Immature natural killer cell (primary cell): Measurements from ENCODE around the gene UMOD. TPM values are rescaled to one million over a fixed set of nuclear protein-coding genes. Genes with fewer than 3 reads are reported as not detected.
A peak's percentile ranks its signal among the peaks of the same experiment; 100 is the strongest.

ENCODE experiments used
- DNase-seq, 3 donors: peaks; one replicate each; pipeline ENCODE4 v3.0.0; 2022; ENCODE audit warnings: mixed read lengths in 1 of 3
- H3K27ac Mint-ChIP-seq, 6 donors: one replicate each; pipeline ENCODE4 v1.8.0; 2020; ENCODE audit warnings: mixed read lengths in 6 of 6, mild to moderate bottlenecking in 5 of 6, inconsistent platforms in 4 of 6, moderate library complexity in 3 of 6
- H3K27me3 Mint-ChIP-seq, 3 donors: one replicate each; pipeline ENCODE4 v1.8.0; 2020 to 2021; ENCODE audit warnings: low read depth in 3 of 3, mild to moderate bottlenecking in 3 of 3, mixed read lengths in 3 of 3, moderate library complexity in 3 of 3, inconsistent platforms in 1 of 3
- H3K36me3 Mint-ChIP-seq, 3 donors: one replicate each; pipeline ENCODE4 v1.8.0; 2020; ENCODE audit warnings: mixed read lengths in 3 of 3, inconsistent platforms in 2 of 3, mild to moderate bottlenecking in 2 of 3
- H3K4me1 Mint-ChIP-seq, 2 donors: one replicate each; pipeline ENCODE4 v1.8.0; 2020; ENCODE audit warnings: inconsistent platforms in 2 of 2, mild to moderate bottlenecking in 2 of 2, mixed read lengths in 2 of 2, moderate library complexity in 1 of 2
- H3K4me3 Mint-ChIP-seq, 5 donors: one replicate each; pipeline ENCODE4 v1.8.0; 2020; ENCODE audit warnings: mild to moderate bottlenecking in 5 of 5, mixed read lengths in 5 of 5, inconsistent platforms in 3 of 5, moderate library complexity in 3 of 5
- H3K9me3 Mint-ChIP-seq, 6 donors: one replicate each; pipeline ENCODE4 v1.8.0; 2020; ENCODE audit warnings: mild to moderate bottlenecking in 6 of 6, mixed read lengths in 6 of 6, inconsistent platforms in 4 of 6, moderate library complexity in 3 of 6
- polyA plus RNA-seq, 3 donors: library from polyadenylated mRNA; unstranded; fragments of 300-500 nt; fragmentation: Illumina TruSeq; gene quantifications; one replicate each; pipeline ENCODE4 v1.2.3, GENCODE V29; 2021

UMOD gene
- polyA plus RNA-seq, 3 donors from 2014 or later, result not detected

GRCh38 chr16:20383106-20384029, 30.9 kb upstream of the UMOD start:
- H3K27ac Mint-ChIP-seq, result no peak overlapping the region
- no peaks in the 10 kb centered on the region for H3K36me3 Mint-ChIP-seq
- H3K4me1 Mint-ChIP-seq, result no peaks in the 10 kb centered on the region
- no peak overlapping the region for H3K4me3 Mint-ChIP-seq
- peak in 2 of 3 donors; percentile 3 to 16 for DNase-seq
- peaks cover 0 to 7% (median 7%) of the 10 kb centered on the region in 3 donors for H3K27me3 Mint-ChIP-seq
- H3K9me3 Mint-ChIP-seq, result peaks cover 0 to 4% (median 0%) of the 10 kb centered on the region in 6 donors

GRCh38 chr16:20382202-20382948, 29.9 kb upstream of the UMOD start:
- no peaks in the 10 kb centered on the region for H3K36me3 Mint-ChIP-seq
- DNase-seq, result no peak
- no peak overlapping the region for H3K4me3 Mint-ChIP-seq
- no peaks in the 10 kb centered on the region for H3K4me1 Mint-ChIP-seq
- H3K27ac Mint-ChIP-seq, result no peak overlapping the region
- H3K27me3 Mint-ChIP-seq, result peaks cover 0 to 10% (median 7%) of the 10 kb centered on the region in 3 donors
- H3K9me3 Mint-ChIP-seq, result peaks cover 0 to 4% (median 0%) of the 10 kb centered on the region in 6 donors

- Mint-ChIP-seq H3K4me3 (no peak overlapping the region), H3K9me3 (peaks cover 0 to 4% (median 0%) of the 10 kb centered on the region in 6 donors), H3K27me3 (peaks cover 2 to 6% (median 5%) of the 10 kb centered on the region in 3 donors), H3K4me1 (no peaks in the 10 kb centered on the region), H3K27ac (no peak overlapping the region), H3K36me3 (no peaks in the 10 kb centered on the region)
- DNase-seq, result no peak
Observed at GRCh38 chr16:20380782-20381181, 28.3 kb upstream of the UMOD start.

GRCh38 chr16:20377181-20377580, 24.7 kb upstream of the UMOD start:
- Mint-ChIP-seq H3K27ac (no peak overlapping the region), H3K9me3 (no peaks in the 10 kb centered on the region), H3K4me3 (no peak overlapping the region), H3K36me3 (no peaks in the 10 kb centered on the region), H3K4me1 (no peaks in the 10 kb centered on the region), H3K27me3 (peaks cover 2 to 9% (median 7%) of the 10 kb centered on the region in 3 donors)
- DNase-seq, result no peak

- H3K36me3 Mint-ChIP-seq, result no peaks in the 10 kb centered on the region
- DNase-seq, result no peak
- H3K27ac Mint-ChIP-seq, result no peak overlapping the region
- H3K9me3 Mint-ChIP-seq, result no peaks in the 10 kb centered on the region
- no peaks in the 10 kb centered on the region for H3K4me1 Mint-ChIP-seq
- H3K27me3 Mint-ChIP-seq, result peaks cover 2 to 6% (median 4%) of the 10 kb centered on the region in 3 donors
- H3K4me3 Mint-ChIP-seq, result no peak overlapping the region
Observed at GRCh38 chr16:20372701-20373100, 20.2 kb upstream of the UMOD start.

GRCh38 chr16:20369452-20370054, 17.0 kb upstream of the UMOD start:
- DNase-seq, result no peak
- no peaks in the 10 kb centered on the region for H3K9me3 Mint-ChIP-seq
- H3K27me3 Mint-ChIP-seq, result peaks cover 2 to 5% (median 4%) of the 10 kb centered on the region in 3 donors
- H3K4me3 Mint-ChIP-seq, result no peak overlapping the region
- no peak overlapping the region for H3K27ac Mint-ChIP-seq
- no peaks in the 10 kb centered on the region for H3K4me1 Mint-ChIP-seq
- H3K36me3 Mint-ChIP-seq, result no peaks in the 10 kb centered on the region

- Mint-ChIP-seq H3K9me3 (peaks cover 0 to 2% (median 0%) of the 10 kb centered on the region in 6 donors), H3K27me3 (peaks cover 0 to 9% (median 4%) of the 10 kb centered on the region in 3 donors), H3K27ac (no peak overlapping the region), H3K4me3 (no peak overlapping the region), H3K4me1 (no peaks in the 10 kb centered on the region), H3K36me3 (no peaks in the 10 kb centered on the region)
- no peak for DNase-seq
Observed at GRCh38 chr16:20364051-20364450, 11.5 kb upstream of the UMOD start.

- Mint-ChIP-seq H3K4me1 (no peaks in the 10 kb centered on the region), H3K9me3 (peaks cover 0 to 2% (median 0%) of the 10 kb centered on the region in 6 donors), H3K4me3 (no peak overlapping the region), H3K27ac (no peak overlapping the region), H3K27me3 (peaks cover 2 to 9% (median 2%) of the 10 kb centered on the region in 3 donors), H3K36me3 (no peaks in the 10 kb centered on the region)
- no peak for DNase-seq
Observed at GRCh38 chr16:20363191-20363590, 10.7 kb upstream of the UMOD start.

- H3K4me1 Mint-ChIP-seq, result no peaks in the 10 kb centered on the region
- H3K4me3 Mint-ChIP-seq, result no peak overlapping the region
- no peak overlapping the region for H3K27ac Mint-ChIP-seq
- H3K9me3 Mint-ChIP-seq, result peaks cover 0 to 2% (median 0%) of the 10 kb centered on the region in 6 donors
- peaks cover 2 to 6% (median 5%) of the 10 kb centered on the region in 3 donors for H3K27me3 Mint-ChIP-seq
- no peak for DNase-seq
- H3K36me3 Mint-ChIP-seq, result no peaks in the 10 kb centered on the region
Observed at GRCh38 chr16:20359997-20360396, 7.5 kb upstream of the UMOD start.

- H3K36me3 Mint-ChIP-seq, result no peaks in the 10 kb centered on the region
- H3K27ac Mint-ChIP-seq, result no peak overlapping the region
Observed at GRCh38 chr16:20355114-20355782, 2.7 kb upstream of the UMOD start.

GRCh38 chr16:20353379-20353778, 864 bp upstream of the UMOD start:
- Mint-ChIP-seq H3K4me3 (no peak overlapping the region), H3K36me3 (no peaks in the 10 kb centered on the region), H3K9me3 (peaks cover 0 to 1% (median 0%) of the 10 kb centered on the region in 6 donors)

More at GRCh38 chr16:20355114-20355782, 2.7 kb upstream of the UMOD start:
- DNase-seq, result no peak
- Mint-ChIP-seq H3K4me1 (no peaks in the 10 kb centered on the region), H3K4me3 (no peak overlapping the region), H3K27me3 (peaks cover 3 to 5% (median 3%) of the 10 kb centered on the region in 3 donors), H3K9me3 (peaks cover 0 to 1% (median 0%) of the 10 kb centered on the region in 6 donors)

GRCh38 chr16:20349615-20350014, 2.9 kb downstream of the UMOD start:
- DNase-seq, result no peak
- no peak overlapping the region for H3K4me3 Mint-ChIP-seq
- no peaks in the 10 kb centered on the region for H3K4me1 Mint-ChIP-seq
- no peak overlapping the region for H3K27ac Mint-ChIP-seq
- no peaks in the 10 kb centered on the region for H3K36me3 Mint-ChIP-seq
- peaks cover 0 to 4% (median 2%) of the 10 kb centered on the region in 3 donors for H3K27me3 Mint-ChIP-seq
- peaks cover 0 to 1% (median 0%) of the 10 kb centered on the region in 6 donors for H3K9me3 Mint-ChIP-seq

More at GRCh38 chr16:20353379-20353778, 864 bp upstream of the UMOD start:
- H3K27ac Mint-ChIP-seq, result no peak overlapping the region
- peaks cover 1 to 3% (median 3%) of the 10 kb centered on the region in 3 donors for H3K27me3 Mint-ChIP-seq
- no peaks in the 10 kb centered on the region for H3K4me1 Mint-ChIP-seq
- DNase-seq, result no peak
